KMS-11 (cell line): ENCODE results near the gene ARID4A.

Source experiments
- H2AFZ ChIP-seq: fragments of 200-600 bp; sonication (generic); 2 replicates; pipeline ENCODE4 v1.6.1; 2016; ENCODE audit warnings: antibody characterized with exemption, mixed run types, low read depth
- H3K27ac ChIP-seq: fragments of 200-600 bp; sonication (generic); 2 replicates; pipeline ENCODE4 v1.6.1; 2016; ENCODE audit warnings: mild to moderate bottlenecking, mixed run types
- H3K27me3 ChIP-seq: fragments of 200-600 bp; sonication (generic); 2 replicates; pipeline ENCODE4 v1.6.1; 2017; ENCODE audit warnings: mild to moderate bottlenecking, low read depth, mixed run types, moderate library complexity; ENCODE audit not compliant: insufficient read depth
- H3K36me3 ChIP-seq: fragments of 200-600 bp; sonication (generic); 2 replicates; pipeline ENCODE4 v1.6.1; 2017; ENCODE audit warnings: mild to moderate bottlenecking, mixed run types; ENCODE audit not compliant: insufficient read depth
- H3K4me1 ChIP-seq: fragments of 200-600 bp; sonication (generic); 2 replicates; pipeline ENCODE4 v1.6.1; 2016; ENCODE audit warnings: mild to moderate bottlenecking, low read depth, mixed run types; ENCODE audit not compliant: poor library complexity, severe bottlenecking
- H3K4me2 ChIP-seq: fragments of 200-600 bp; sonication (generic); 2 replicates; pipeline ENCODE4 v1.7.0; 2016; ENCODE audit warnings: mild to moderate bottlenecking, mixed run types
- H3K4me3 ChIP-seq: fragments of 200-600 bp; sonication (generic); IDR thresholded peaks from 2 replicates; pipeline ENCODE4 v1.6.1; 2017; ENCODE audit warnings: low read depth, low read length, mixed read lengths; ENCODE audit not compliant: insufficient read depth
- H3K79me2 ChIP-seq: fragments of 200-600 bp; sonication (generic); 2 replicates; pipeline ENCODE4 v1.6.1; 2016; ENCODE audit warnings: low read depth, mixed run types; ENCODE audit not compliant: insufficient read depth
- H3K9ac ChIP-seq: fragments of 200-600 bp; sonication (generic); 2 replicates; pipeline ENCODE4 v1.6.1; 2016; ENCODE audit warnings: mild to moderate bottlenecking, mixed run types
- H4K20me1 ChIP-seq: fragments of 200-600 bp; sonication (generic); 2 replicates; pipeline ENCODE4 v1.6.1; 2016; ENCODE audit warnings: mild to moderate bottlenecking, mixed run types; ENCODE audit not compliant: insufficient read depth
- TF ChIP-seq, protein P1 (sequence below): fragments of 200-600 bp; sonication (generic); conservative IDR thresholded peaks from 2 replicates; pipeline ENCODE4 v1.6.1; 2017; ENCODE audit warnings: low read depth, mild to moderate bottlenecking, antibody characterized with exemption, low read length, moderate library complexity, mixed read lengths

Gene ARID4A

DNA sequence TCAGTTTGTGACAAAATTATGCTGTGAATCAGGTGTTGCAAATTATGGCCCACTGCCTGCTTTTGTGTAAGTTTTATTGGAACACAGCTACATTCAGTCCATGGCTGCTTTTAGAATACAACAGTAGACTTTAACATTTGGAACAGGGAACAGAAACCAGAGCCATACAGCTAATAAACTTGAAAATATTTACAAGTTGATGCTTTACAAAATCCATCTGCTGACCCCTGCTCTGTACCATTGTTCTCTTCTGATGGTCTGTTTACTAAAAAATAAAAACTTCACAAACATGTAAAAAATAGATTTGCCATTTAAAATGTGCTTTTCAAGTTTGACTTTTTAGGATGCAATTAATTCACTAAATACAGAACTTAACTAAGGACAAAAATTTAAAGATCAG, 33.0 kb upstream of the ARID4A start:
- Histone ChIP-seq H3K79me2 (no peaks in the 10 kb centered on the region), H3K9ac (no peak overlapping the region), H3K27me3 (no peaks in the 10 kb centered on the region), H3K4me1 (peaks cover 2% of the 10 kb centered on the region), H3K27ac (no peak overlapping the region), H4K20me1 (no peaks in the 10 kb centered on the region), H3K4me2 (no peak overlapping the region), H2AFZ (no peak overlapping the region), H3K36me3 (0 out of 2 replicates have a peak, but pooled peaks cover 2% of the 10 kb centered on the region), H3K4me3 (no peak overlapping the region)
- TF ChIP-seq, protein P1, sequence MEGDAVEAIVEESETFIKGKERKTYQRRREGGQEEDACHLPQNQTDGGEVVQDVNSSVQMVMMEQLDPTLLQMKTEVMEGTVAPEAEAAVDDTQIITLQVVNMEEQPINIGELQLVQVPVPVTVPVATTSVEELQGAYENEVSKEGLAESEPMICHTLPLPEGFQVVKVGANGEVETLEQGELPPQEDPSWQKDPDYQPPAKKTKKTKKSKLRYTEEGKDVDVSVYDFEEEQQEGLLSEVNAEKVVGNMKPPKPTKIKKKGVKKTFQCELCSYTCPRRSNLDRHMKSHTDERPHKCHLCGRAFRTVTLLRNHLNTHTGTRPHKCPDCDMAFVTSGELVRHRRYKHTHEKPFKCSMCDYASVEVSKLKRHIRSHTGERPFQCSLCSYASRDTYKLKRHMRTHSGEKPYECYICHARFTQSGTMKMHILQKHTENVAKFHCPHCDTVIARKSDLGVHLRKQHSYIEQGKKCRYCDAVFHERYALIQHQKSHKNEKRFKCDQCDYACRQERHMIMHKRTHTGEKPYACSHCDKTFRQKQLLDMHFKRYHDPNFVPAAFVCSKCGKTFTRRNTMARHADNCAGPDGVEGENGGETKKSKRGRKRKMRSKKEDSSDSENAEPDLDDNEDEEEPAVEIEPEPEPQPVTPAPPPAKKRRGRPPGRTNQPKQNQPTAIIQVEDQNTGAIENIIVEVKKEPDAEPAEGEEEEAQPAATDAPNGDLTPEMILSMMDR: no peak

DNA sequence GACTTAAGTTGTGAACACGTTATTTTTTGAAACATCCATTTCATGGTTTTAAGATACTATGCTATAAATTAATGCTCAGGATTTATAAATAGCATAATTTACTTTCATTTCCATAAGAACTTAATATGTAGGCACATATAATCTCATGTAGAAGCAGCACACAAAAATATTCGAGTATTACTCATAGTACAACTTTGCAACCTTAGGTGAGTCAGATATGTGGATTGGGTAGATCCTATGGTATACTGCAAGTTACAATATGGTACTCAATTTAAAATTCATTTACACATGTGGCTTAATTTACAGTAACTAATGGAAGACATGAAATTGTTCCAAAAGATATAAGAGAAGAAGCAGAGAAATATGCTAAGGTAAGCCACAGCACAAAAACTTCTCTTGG, 27.7 kb upstream of the ARID4A start:
- H3K79me2 ChIP-seq: no peaks in the 10 kb centered on the region
- no peak overlapping the region for H3K27ac ChIP-seq
- H3K27me3 ChIP-seq: no peaks in the 10 kb centered on the region
- H3K4me3 ChIP-seq: no peak overlapping the region
- no peak overlapping the region for H3K4me2 ChIP-seq
- H4K20me1 ChIP-seq: no peaks in the 10 kb centered on the region
- peaks cover 9% of the 10 kb centered on the region for H3K4me1 ChIP-seq
- H3K36me3 ChIP-seq: 0 out of 2 replicates have a peak, but pooled peaks cover 2% of the 10 kb centered on the region
- TF ChIP-seq, protein P1: no peak
- H2AFZ ChIP-seq: no peak overlapping the region
- H3K9ac ChIP-seq: no peak overlapping the region

DNA sequence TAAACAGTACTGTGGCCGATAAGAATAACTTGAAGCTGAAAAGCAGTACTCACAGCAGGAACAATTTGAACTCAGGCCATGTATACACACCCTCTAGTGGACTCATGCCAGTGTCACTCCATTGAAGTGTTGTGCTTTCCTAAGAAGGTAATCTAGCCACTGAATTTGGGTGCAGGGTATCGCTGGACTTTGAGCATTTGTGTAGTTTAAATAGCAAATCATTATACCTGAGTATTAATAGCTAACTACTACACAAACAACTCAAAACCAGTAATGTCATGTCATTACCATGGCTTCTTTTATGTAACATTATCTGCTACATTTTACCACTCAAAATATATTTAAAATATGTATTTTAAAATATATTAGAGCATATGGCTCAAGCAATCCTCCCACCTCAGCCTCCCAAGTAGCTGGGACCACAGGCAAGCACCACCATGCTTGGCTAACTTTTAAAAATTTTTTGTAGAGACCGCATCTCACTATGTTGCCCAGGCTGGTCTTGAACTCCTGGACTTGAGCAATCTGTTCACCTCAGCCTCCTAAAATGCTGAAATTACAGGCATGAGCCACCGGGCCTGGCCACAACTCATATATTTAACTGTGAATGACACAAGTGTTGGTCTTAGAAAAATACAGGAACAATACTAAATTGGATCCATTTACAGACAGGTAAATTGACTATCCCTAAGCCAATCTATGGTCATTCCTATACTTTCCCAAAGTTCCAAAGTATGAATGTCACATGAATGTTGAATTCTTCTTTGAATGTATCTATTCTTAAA, 25.6 kb upstream of the ARID4A start:
- Histone ChIP-seq H3K4me1 (peaks cover 13% of the 10 kb centered on the region), H3K4me2 (no peak overlapping the region)
- TF ChIP-seq, protein P1: no peak

DNA sequence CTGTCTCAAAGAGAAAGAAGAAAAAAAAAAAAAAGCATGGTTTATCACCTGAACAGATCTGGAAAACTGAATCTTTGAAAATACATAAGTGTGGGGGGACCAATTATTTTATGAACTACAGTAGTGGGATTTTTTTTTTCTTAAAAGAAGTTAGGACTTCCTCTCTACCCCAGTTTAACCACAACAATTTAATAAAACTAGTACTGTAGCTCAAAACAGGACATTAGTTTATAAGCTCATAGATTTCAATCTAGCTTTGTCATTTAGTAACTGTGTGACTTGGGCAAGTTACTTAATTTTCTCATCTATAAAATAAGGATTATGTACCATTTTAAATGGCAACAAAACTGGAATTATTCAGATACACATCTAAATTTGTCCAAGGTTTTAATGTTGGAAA, 23.5 kb upstream of the ARID4A start:
- H3K4me2 ChIP-seq: no peak overlapping the region
- H3K4me3 ChIP-seq: no peak overlapping the region
- peaks cover 8% of the 10 kb centered on the region; the same call in 1 of the 2 replicates for H3K79me2 ChIP-seq
- H2AFZ ChIP-seq: no peak overlapping the region
- 0 out of 2 replicates have a peak, but pooled peaks cover 8% of the 10 kb centered on the region for H4K20me1 ChIP-seq
- no peak overlapping the region for H3K9ac ChIP-seq
- peaks cover 13% of the 10 kb centered on the region for H3K4me1 ChIP-seq
- H3K27ac ChIP-seq: peak overlapping the region; percentile 7; the same call in 1 of the 2 replicates
- H3K27me3 ChIP-seq: no peaks in the 10 kb centered on the region
- H3K36me3 ChIP-seq: no peaks in the 10 kb centered on the region
- TF ChIP-seq, protein P1: no peak

More for the DNA sequence above, 25.6 kb upstream of the ARID4A start:
- H3K9ac ChIP-seq: no peak overlapping the region
- no peak overlapping the region for H3K4me3 ChIP-seq
- no peak overlapping the region for H3K27ac ChIP-seq
- H3K27me3 ChIP-seq: no peaks in the 10 kb centered on the region
- H2AFZ ChIP-seq: no peak overlapping the region
- H3K79me2 ChIP-seq: peaks cover 5% of the 10 kb centered on the region; the same call in 1 of the 2 replicates
- no peaks in the 10 kb centered on the region for H3K36me3 ChIP-seq
- 0 out of 2 replicates have a peak, but pooled peaks cover 8% of the 10 kb centered on the region for H4K20me1 ChIP-seq
